AG09319 (cell line): ENCODE measurements around the gene TAF11L13.
"Not testable (repeated sequence)": the region's sequence is repeated elsewhere in the genome, so short reads cannot be mapped to it uniquely, and the experiment has no call there.

Experiments used
- DNase-seq: peaks from one replicate; pipeline ENCODE4 v3.0.0-alpha.2; 2010; ENCODE audit warnings: low read depth; ENCODE audit errors: extremely low read depth
- CTCF ChIP-seq: IDR thresholded peaks from 2 replicates; pipeline ENCODE4 v1.5.1; 2011; ENCODE audit warnings: low read depth, mild to moderate bottlenecking, inconsistent platforms, low read length, moderate library complexity

The TAF11L13 gene

DNA sequence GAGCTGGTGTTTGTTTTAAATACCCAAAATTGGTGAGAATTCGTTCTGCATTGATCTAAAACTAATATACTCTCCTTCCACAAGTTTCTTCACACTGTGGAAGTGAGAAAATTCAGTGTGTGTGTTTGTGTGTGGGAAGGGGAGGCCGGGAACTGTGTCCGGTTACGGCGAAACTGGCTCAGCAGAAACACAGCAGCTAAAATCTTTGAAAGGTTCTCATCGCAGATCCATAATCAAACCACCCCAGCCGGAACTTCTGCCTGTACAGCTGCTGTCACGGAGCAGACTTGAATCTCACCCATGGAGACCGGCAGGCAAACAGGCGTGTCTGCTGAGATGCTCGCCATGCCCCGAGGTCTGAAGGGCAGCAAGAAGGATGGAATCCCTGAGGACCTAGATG lies at the start of gene TAF11L13:
TAF11L13 (plus strand) TSS at position 301 of the 400 bp plus-strand sequence.
- not testable (repeated sequence) for DNase-seq

- DNase-seq, result not testable (repeated sequence)
These were observed 46.2 kb upstream of the TAF11L13 start, which contains the start of gene TAF11L7 for GRCh38 chr5:17585658-17586057. TSS of gene TAF11L7 (minus strand) at chr5:17585758.

- DNase-seq, result not testable (repeated sequence)
These were observed 41.0 kb upstream of the TAF11L13 start, which contains the start of gene TAF11L8 for GRCh38 chr5:17590860-17591259. TSS of gene TAF11L8 (minus strand) at chr5:17590960.

- not testable (repeated sequence) for DNase-seq
These were observed 37.6 kb upstream of the TAF11L13 start, which contains the start of gene TAF11L9 for GRCh38 chr5:17594255-17594654. TSS of gene TAF11L9 (minus strand) at chr5:17594394.

DNA sequence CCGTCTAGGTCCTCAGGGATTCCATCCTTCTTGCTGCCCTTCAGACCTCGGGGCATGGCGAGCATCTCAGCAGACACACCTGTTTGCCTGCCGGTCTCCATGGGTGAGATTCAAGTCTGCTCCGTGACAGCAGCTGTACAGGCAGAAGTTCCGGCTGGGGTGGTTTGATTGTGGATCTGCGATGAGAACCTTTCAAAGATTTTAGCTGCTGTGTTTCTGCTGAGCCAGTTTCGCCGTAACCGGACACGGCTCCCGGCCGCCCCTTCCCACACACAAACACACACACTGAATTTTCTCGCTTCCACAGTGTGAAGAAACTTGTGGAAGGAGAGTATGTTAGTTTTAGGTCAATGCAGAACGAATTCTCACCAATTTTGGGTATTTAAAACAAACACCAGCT lies 34.2 kb upstream of the TAF11L13 start, which contains the start of gene TAF11L10:
TAF11L10 (minus strand) TSS at position 101 of the 400 bp plus-strand sequence.
- DNase-seq, result not testable (repeated sequence)

DNA sequence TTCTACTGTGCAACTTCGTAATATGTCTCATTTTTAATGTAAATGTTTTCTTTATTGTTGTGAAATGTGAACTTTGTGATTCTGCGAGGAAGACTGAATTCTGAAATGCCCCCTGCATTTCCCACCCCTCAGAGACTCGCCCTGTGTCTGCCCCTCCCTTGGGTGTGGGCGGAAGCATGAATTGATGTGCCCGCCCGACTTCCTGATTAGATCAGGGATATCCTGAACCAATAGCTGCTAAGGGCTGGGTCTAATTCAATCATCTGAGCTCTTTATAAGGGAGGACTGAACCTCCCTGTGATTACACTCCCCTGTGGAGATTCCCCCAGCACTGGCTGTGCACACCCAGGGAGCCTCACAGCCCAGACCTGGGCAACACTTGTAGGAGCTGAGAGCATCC lies 28.0 kb upstream of the TAF11L13 start, which contains the start of gene TAF11L11:
TAF11L11 (plus strand) TSS at position 304 of the 400 bp plus-strand sequence.
- not testable (repeated sequence) for DNase-seq

- TF ChIP-seq CTCF, result no peak
- no peak for DNase-seq
These were observed 26.9 kb upstream of the TAF11L13 start for GRCh38 chr5:17604951-17605350.

- not testable (repeated sequence) for DNase-seq
These were observed 24.4 kb upstream of the TAF11L13 start for GRCh38 chr5:17607461-17607860.

GRCh38 chr5:17610092-17610491 lies 21.8 kb upstream of the TAF11L13 start, which contains the start of gene TAF11L12:
TSS of gene TAF11L12 (plus strand) at chr5:17610392.
- DNase-seq, result not testable (repeated sequence)

DNA sequence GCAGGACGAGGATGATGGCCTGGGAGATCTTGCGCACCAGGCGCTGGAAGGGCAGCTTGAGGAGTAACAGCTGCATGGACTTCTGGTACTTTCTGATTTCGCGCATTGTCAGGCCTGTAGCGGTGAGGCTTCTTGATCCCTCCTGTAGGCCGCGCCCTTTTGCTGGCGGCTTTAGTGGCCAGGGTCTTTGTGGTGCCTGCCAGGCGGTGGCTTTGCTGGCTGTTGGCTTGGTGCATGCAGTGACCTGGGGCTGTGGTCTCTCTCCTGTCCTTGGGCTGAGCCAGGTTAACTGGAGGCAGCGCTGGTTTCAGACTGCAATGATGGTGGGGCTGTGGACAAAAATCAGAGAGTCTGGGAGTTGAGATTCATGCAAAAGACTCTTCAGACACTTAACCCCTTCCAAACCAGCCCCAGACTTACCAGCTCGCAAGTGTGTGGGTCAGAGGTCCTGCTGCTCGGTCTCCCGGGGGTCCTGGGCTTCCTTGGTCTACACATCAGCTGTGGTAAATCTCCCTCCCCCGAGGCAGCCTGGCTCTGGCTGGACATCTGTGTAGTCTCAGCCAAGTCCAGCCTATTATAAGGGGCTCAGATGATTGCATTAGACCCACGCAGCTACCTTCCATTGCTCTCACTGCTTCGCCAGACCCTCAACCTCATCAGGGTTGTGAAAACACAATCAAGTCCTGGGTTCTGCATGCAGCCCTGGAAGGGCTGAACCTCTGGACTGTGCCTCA lies 16.8 kb upstream of the TAF11L13 start:
- DNase-seq, result no peak
- no peak for TF ChIP-seq CTCF

DNA sequence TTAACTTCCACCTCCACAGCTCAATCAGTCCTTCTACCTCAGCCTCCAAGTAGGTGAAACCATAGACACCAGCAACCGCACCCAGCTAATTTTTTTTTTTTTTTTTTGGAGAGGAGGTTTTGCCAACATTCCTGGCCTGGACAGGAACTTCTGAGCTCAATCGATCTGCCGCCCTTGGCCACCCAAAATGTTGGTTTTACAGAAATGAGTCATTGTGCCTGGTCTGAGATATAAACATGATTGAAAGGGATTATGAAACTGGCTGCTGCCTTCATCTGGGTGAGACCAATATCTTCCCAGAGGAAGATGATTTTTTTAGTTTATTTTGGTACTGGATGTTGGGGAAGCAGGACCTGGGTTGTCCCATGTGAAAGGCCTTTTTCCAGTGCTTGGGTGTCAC lies 12.5 kb upstream of the TAF11L13 start:
- DNase-seq, result no peak
- TF ChIP-seq CTCF, result no peak

- DNase-seq, result no peak
- no peak for TF ChIP-seq CTCF
These were observed 11.3 kb upstream of the TAF11L13 start for GRCh38 chr5:17620627-17621026.
